H1 (cell line): Measurements from ENCODE around the gene MICA.

Experiments
- EP300 ChIP-seq, 2 experiments: IDR thresholded peaks; 1 replicate in 1 of 2; 2 replicates in 1 of 2; pipeline ENCODE4 v1.6.1; 2011 to 2012; ENCODE audit warnings: low read depth in 2 of 2, low read length in 2 of 2, mild to moderate bottlenecking in 2 of 2, borderline replicate concordance in 1 of 2, inconsistent platforms in 1 of 2, moderate library complexity in 1 of 2
- GTF2F1 ChIP-seq: IDR thresholded peaks from 2 replicates; pipeline ENCODE4 v1.6.1; 2012; ENCODE audit warnings: low read depth, low read length, improper control_type of control experiment, borderline replicate concordance
- JUN ChIP-seq: IDR thresholded peaks from 2 replicates; pipeline ENCODE4 v1.6.1; 2011; ENCODE audit warnings: low read depth, mild to moderate bottlenecking, improper control_type of control experiment, low read length
- JUND ChIP-seq: IDR thresholded peaks from 2 replicates; pipeline ENCODE4 v1.6.1; 2011; ENCODE audit warnings: mild to moderate bottlenecking, improper control_type of control experiment, low read length
- MAFK ChIP-seq: IDR thresholded peaks from 2 replicates; pipeline ENCODE4 v1.6.1; 2012; ENCODE audit warnings: low read depth, mild to moderate bottlenecking, improper control_type of control experiment, low read length
- POLR2A ChIP-seq, 2 experiments: IDR thresholded peaks; 1 replicate in 1 of 2; 2 replicates in 1 of 2; pipeline ENCODE4 v1.6.1; 2011; ENCODE audit warnings: low read depth in 2 of 2, low read length in 2 of 2, mild to moderate bottlenecking in 2 of 2; ENCODE audit errors: control extremely low read depth in 1 of 2
- POLR2AphosphoS5 ChIP-seq: IDR thresholded peaks from 2 replicates; pipeline ENCODE4 v1.6.1; 2011; ENCODE audit warnings: low read depth, low read length
- SP1 ChIP-seq: IDR thresholded peaks from 2 replicates; pipeline ENCODE4 v1.6.1; 2011; ENCODE audit warnings: low read depth, low read length
- TF ChIP-seq, protein P1 (sequence below), 3 experiments: IDR thresholded peaks; 1 replicate in 2 of 3; 2 replicates in 1 of 3; pipeline versions ENCODE4 v1.5.1 to v1.6.1; 2011; ENCODE audit warnings: low read length in 3 of 3, mild to moderate bottlenecking in 3 of 3, inconsistent platforms in 2 of 3, low read depth in 1 of 3, moderate library complexity in 1 of 3; ENCODE audit not compliant: insufficient read depth in 1 of 3; ENCODE audit errors: control extremely low read depth in 1 of 3
- TF ChIP-seq, protein P2 (sequence below): IDR thresholded peaks from 2 replicates; pipeline ENCODE4 v1.6.1; 2012; ENCODE audit warnings: low read length, inconsistent platforms
- TF ChIP-seq, protein P3 (sequence below): IDR thresholded peaks from 2 replicates; pipeline ENCODE4 v1.6.1; 2012; ENCODE audit warnings: inconsistent platforms

DNA sequence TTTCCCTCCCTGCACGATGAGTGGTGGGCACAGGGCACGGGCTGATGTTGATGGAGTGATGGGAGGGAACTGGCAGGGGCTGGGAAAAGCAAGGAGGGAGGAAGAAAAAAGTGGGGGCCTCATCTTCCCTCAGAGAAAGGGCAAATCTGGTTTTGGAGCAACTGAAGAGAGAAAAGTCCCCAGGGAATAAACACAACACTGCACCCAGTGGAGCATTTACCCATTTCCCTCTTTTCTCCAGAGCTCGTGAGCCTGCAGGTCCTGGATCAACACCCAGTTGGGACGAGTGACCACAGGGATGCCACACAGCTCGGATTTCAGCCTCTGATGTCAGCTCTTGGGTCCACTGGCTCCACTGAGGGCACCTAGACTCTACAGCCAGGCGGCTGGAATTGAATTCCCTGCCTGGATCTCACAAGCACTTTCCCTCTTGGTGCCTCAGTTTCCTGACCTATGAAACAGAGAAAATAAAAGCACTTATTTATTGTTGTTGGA, 11.4 kb downstream of the MICA start:
- no peak for TF ChIP-seq JUND
- TF ChIP-seq EP300 (IDR thresholded peaks at IDR 0.05; ENCODE audit: borderline replicate concordance in 1 of 2, low read depth in 2 of 2, low read length in 2 of 2): no peak
- no peak for TF ChIP-seq POLR2AphosphoS5
- TF ChIP-seq, protein P1, sequence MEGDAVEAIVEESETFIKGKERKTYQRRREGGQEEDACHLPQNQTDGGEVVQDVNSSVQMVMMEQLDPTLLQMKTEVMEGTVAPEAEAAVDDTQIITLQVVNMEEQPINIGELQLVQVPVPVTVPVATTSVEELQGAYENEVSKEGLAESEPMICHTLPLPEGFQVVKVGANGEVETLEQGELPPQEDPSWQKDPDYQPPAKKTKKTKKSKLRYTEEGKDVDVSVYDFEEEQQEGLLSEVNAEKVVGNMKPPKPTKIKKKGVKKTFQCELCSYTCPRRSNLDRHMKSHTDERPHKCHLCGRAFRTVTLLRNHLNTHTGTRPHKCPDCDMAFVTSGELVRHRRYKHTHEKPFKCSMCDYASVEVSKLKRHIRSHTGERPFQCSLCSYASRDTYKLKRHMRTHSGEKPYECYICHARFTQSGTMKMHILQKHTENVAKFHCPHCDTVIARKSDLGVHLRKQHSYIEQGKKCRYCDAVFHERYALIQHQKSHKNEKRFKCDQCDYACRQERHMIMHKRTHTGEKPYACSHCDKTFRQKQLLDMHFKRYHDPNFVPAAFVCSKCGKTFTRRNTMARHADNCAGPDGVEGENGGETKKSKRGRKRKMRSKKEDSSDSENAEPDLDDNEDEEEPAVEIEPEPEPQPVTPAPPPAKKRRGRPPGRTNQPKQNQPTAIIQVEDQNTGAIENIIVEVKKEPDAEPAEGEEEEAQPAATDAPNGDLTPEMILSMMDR (IDR thresholded peaks at IDR 0.05; ENCODE audit: control extremely low read depth in 1 of 3, insufficient read depth in 1 of 3, low read depth in 1 of 3, low read length in 3 of 3): no peak
- TF ChIP-seq GTF2F1: no peak
- no peak for TF ChIP-seq SP1
- no peak for TF ChIP-seq MAFK
- no peak for TF ChIP-seq JUN
- no peak for TF ChIP-seq POLR2A (IDR thresholded peaks at IDR 0.05; ENCODE audit: control extremely low read depth in 1 of 2, low read depth in 2 of 2, low read length in 2 of 2)
- TF ChIP-seq, protein P2, sequence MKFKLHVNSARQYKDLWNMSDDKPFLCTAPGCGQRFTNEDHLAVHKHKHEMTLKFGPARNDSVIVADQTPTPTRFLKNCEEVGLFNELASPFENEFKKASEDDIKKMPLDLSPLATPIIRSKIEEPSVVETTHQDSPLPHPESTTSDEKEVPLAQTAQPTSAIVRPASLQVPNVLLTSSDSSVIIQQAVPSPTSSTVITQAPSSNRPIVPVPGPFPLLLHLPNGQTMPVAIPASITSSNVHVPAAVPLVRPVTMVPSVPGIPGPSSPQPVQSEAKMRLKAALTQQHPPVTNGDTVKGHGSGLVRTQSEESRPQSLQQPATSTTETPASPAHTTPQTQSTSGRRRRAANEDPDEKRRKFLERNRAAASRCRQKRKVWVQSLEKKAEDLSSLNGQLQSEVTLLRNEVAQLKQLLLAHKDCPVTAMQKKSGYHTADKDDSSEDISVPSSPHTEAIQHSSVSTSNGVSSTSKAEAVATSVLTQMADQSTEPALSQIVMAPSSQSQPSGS: no peak
- TF ChIP-seq, protein P3, sequence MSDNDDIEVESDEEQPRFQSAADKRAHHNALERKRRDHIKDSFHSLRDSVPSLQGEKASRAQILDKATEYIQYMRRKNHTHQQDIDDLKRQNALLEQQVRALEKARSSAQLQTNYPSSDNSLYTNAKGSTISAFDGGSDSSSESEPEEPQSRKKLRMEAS: no peak
